GM18502 (cell line): ENCODE measurements around the gene JAKMIP1.

Experiments
- ATAC-seq: cut with Tn5 transposase; IDR thresholded peaks from one replicate; pipeline ENCODE4 v1.9.1; 2021; ENCODE audit warnings: mild to moderate bottlenecking; ENCODE audit not compliant: unreplicated experiment, poor library complexity

The JAKMIP1 gene

DNA sequence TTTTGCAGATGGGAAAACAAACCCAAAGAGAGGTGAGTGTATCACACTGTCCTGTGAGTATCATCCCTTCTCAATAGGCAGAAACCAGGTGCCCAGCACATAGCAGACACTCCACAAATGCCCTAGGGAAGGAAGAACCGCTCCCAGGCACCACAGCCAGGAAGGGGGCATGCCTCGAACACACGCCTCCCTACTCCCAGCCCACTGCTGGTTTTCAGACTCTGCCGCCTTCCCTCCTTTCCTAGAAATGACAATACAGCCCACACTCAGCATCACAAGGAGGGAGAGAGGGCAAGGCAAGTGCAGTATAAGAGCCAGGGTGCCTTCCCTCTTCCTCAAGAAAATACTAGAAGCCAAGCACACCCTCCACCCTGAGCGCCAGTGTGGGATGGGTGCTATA lies 16.2 kb downstream of the JAKMIP1 start:
- no peak for ATAC-seq

DNA sequence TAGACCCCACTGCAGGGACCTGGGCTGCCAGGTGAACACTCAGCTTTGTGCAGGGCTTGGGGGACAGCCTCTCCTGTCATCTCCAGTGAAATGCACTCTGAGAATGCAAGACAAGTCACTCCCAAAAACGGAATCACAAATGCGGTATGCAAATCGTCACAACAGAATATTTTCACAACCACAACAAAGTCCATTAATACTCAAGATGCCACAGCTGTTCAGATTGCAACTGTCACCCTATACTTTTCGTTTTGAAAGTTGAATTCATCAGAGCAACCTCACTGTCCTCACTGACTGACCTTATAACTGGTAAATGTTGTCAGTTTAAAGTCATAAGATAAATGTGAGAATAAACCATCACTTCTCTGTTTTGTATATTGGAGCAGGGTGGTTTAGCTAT lies 16.6 kb downstream of the JAKMIP1 start:
- peak; percentile 33 for ATAC-seq

DNA sequence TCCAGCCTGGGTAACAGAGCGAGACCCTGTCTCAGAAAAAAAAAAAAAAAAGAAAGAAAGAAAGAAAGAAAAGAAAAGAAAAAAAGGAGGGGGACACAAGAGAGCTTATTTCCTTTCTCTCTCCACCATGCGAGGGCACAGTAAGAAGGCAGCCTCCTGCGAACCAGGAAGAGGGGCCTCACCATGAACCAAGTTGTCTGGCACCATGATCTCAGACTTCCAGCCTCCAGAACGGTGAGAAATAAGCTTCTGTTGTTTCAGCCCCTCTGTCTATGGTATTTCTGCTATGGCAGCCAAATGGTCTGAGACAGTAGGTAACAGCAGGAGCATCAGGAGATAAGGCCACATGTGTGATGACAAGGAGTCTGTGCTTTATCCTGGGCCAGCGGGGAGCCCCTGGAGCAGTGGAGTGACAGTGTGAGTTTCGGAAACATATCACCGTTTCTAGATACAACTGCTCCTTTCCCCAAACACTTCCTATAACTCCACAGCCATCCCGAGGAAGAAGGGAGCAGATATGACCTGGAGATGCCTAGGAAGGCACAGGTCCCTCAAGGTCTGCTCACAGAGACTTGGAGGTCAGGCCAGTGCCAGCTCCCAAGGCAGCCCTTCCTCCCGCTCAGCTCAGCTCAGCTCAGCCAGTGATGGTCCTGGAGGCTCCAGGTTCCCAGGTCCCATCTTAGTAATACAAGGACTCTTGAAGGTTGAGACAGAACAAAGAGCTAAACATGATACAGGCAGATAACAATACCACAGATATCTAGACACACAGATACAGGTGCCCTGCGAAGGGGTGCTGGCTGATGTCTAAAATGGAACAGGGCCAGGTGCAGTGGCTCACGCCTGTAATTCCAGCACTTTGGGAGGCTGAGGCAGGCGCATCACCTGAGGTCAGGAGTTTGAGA lies 17.7 kb downstream of the JAKMIP1 start:
- no peak for ATAC-seq

DNA sequence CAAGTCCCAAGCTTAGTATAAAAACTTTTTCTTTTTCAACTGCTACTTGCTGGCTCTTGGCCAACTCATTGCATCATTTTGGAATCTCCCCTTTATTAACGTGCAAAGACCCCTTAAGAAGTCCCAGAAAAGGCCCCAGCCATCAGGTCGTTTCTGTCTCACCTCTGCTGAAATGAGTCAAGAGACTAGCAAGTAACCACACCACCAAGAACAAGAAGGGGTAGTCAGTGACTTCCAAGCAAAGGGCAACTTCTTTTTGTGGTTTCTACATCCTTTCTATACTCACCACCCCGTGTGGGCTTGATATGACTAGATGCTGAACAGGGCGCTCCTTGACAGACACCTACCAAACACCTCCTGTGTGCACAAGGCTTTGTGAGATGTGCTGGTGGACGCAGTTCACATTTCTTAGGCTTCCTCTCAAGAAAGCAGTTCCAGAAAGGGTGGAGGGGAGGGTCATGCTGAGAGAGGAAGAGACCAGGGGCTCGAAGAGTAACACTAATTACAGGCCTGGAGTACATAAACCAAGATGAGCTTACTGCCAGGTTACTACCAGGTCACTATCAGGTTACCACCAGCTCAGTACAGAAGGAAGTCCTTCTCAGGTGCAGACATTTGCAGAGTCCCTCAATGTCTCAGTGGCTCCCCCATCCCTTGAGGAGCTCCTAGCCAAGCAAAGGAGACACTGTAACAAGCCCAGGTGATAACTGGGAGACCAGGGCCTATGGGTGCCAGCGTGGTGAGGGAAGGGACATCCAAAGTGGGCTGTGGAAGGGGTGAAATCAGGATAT lies 19.3 kb downstream of the JAKMIP1 start:
- peak; percentile 92 for ATAC-seq

DNA sequence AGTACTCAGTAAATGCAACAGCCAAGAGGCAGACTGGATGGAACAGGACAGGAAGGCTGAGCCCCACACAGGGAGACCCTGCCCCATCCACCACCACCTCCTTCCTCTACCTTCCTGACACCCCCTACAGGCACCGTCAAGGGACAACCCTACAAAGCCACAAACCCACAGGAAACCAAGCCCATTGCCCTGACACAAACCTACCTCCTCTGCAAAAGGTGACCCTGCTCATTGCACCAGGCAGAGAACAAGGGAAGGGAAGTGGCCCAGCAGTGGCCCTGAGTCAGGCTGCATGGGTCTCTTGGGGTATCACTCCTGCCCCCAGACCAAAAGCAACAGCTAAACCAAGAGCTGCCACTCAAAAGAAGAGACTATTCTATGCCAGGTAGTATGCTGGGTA lies 21.0 kb downstream of the JAKMIP1 start:
- ATAC-seq, result no peak

- ATAC-seq, result no peak
Observed at GRCh38 chr4:6178757-6179156, 21.6 kb downstream of the JAKMIP1 start.

DNA sequence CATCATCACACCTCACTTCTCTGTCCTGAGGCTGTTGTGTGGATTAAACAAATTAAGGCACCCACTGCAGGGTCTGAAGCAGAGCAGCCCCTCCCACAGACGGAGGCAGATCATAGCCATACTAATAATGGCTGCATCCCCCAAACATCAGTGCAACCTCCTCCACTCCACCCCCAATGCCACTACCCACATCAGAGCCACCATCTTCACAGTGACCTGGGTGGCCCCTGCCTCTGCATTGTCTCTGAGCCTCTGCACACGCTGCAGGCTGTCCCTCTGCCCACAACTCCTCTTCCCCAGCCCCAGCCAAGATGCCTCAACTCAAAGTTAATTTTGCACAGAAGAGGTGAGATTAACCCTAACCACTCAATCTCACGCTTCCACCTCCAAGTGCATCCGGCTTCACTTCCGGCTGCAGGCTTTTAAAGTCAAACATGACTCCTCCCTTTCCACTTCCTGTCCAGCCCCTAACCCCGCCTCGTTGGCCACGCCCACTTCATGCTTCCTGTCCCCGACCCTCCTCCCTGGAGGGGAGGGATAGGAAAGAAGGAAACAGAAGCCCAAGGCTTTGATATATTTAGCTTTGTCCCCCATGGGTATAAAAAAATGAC lies 22.7 kb downstream of the JAKMIP1 start:
- no peak for ATAC-seq

DNA sequence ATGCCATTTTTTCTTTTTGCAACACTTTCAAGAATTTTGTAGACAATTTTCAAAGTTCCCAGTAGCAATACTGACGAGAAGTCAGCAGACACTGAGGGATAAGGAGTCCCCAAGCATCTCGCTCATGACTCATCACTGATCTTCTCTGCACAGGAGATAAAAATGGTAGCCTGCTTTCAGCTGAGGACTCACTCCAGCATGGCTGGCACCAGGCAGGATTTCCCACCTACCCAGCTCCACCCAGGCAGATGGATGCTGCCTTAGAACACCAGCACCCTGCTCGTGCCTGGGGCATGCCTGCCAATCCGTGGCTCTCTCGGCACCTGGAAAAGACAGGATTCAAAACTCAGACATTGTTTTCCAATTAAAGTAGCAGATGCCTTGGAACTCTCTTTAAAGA lies 24.9 kb downstream of the JAKMIP1 start:
- ATAC-seq, result no peak

- no peak for ATAC-seq
Observed at GRCh38 chr4:6172927-6173200, 27.5 kb downstream of the JAKMIP1 start.

- ATAC-seq, result no peak
Observed at GRCh38 chr4:6172093-6172926, 28.0 kb downstream of the JAKMIP1 start.

- no peak for ATAC-seq
Observed at GRCh38 chr4:6169239-6169638, 31.1 kb downstream of the JAKMIP1 start.

- no peak for ATAC-seq
Observed at GRCh38 chr4:6165766-6166165, 34.6 kb downstream of the JAKMIP1 start.

DNA sequence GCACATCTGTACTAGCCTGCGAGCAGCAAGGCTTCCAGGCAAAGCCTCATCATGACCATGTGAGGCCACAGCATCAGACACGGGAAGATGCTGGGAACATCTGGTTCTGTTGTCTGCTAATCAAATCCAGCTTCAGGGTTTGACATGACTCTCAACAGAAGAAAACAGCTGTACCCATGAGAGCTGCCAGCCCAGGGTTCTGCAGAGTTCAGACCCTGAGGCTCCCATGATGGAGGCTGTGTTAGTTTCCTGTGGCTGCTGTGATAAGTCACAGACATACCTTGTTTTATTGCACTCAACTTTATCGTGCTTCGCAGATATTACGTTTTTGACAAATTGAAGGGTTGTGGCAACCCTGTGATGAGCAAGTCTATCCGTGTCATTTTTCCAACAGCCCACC lies 37.5 kb downstream of the JAKMIP1 start:
- ATAC-seq, result no peak

DNA sequence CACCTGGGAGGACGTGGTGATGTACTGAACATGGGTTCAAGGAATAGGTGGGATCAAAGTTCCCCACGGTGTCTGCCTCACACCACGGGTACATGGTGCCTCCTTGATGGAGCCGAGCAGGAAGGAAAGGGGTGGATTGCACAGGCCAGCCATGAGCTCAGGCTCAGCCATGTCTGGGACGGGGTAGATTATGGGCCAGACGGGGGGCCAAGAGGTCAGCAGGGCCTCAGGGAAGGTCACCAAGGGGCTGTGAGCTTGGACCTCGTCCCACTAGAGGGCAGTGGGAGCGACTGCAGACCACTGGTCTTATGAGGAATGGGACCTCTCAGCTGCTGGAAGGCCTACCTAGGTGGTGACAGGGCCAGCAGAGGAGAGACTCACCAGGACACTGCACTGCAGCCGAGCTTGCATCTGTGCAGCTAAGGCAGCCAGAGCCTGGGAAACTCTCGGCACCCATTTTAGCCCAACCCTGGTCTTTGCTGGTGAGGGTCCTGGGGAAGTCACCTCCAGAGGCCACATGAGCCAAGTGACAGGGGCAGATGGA lies 38.4 kb downstream of the JAKMIP1 start:
- no peak for ATAC-seq

DNA sequence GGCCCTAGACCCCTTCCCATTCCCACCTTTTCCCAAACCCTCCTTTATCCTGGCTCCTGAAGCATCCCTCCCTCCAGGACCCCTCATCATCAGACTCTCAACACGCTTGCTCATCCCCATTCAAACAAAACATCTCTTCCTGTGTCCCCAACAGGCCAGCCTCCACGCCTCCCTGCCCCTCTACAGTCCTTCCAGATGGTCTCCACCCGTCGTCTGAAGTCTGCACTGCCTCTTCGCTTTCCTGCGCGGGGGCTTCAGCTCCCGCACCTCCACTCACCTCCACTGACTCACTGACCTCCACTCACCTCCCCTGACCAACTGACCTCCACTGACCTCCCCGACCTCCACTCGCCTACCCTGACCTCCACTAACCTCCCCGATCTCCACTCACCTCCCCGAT lies 39.8 kb downstream of the JAKMIP1 start:
- ATAC-seq, result no peak

DNA sequence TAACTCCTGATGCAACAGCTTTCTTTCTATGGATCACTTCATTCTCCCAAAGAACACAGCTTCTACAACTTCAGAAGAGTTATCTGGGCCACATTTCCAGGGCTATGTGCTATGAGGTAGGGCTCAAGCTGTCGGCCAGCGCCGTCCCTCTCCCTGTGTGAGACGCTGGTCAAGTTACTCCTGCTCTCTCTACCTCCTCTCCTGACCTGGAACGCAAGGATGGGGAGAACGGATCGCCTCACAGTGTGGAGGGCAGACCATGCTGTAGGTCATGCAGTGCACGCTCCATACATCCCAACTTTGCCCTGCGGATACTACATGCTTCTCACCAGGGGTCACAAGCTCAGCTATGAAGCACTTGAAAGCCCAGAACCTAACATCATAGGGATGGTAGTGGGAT lies 42.4 kb downstream of the JAKMIP1 start:
- no peak for ATAC-seq

GRCh38 chr4:6155996-6156750 lies 44.2 kb downstream of the JAKMIP1 start:
- ATAC-seq, result no peak

DNA sequence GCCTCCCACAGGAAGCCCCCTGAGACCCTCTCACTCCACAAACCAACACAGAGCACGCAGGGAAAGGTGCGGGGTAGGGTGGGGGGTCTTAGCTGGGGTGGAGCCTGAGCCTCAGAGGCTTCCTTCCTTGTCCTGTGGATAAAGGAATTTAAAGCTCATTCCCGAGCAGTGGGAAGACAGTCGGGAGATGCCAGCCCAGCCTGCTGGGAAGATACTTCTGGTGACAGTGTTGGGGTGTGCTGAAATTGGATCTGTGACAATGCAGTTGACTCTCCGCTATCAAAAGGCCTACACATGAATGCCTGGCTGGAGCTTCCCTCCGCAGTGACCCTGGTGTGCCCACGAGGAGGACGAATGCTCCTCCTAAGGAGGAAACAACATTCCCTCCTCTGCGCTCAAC lies 45.5 kb downstream of the JAKMIP1 start:
- no peak for ATAC-seq

DNA sequence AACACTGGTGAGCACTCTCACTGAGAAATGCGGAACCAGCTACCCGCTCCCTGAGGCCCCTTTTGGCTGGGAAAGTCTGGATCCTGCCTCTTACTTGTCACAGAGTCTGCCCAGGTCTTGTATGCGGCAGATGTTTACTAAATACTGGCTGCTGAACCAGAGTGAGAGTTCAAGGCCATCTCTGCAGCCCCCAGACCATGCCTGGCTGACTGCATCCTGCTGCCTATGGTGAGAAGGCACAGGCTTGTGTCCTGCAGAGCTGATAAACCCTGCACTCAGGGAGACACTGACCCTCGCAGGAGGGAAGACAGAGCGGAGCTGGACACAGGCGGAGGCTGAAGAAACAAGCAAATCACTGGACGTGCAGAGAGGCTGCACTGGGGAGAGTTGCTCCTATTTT lies 46.5 kb downstream of the JAKMIP1 start:
- no peak for ATAC-seq
